ENCODE data around the gene GCH1.

Gene GCH1

GRCh38 chr14:54816450-54816849, 86.2 kb downstream of the GCH1 start:
- TF ChIP-seq CTCF (IDR thresholded peaks at IDR 0.05; ENCODE audit: control insufficient read depth, insufficient read depth, low read depth, low read length, missing control alignments), result no peak
- DNase-seq (ENCODE audit: low read depth), result no peak
- H3K4me3 ChIP-seq (ENCODE audit: control insufficient read depth, low read depth, low read length), result no peak overlapping the region

- no peak for TF ChIP-seq CTCF (IDR thresholded peaks at IDR 0.05; ENCODE audit: control insufficient read depth, insufficient read depth, low read depth, low read length, missing control alignments)
- no peak for DNase-seq (ENCODE audit: low read depth)
- H3K4me3 ChIP-seq (ENCODE audit: control insufficient read depth, low read depth, low read length), result no peak overlapping the region
These were observed 87.1 kb downstream of the GCH1 start for GRCh38 chr14:54815515-54815914.

- no peak for DNase-seq (ENCODE audit: low read depth)
- no peak for TF ChIP-seq CTCF (IDR thresholded peaks at IDR 0.05; ENCODE audit: control insufficient read depth, insufficient read depth, low read depth, low read length, missing control alignments)
- H3K4me3 ChIP-seq (ENCODE audit: control insufficient read depth, low read depth, low read length), result no peak overlapping the region
These were observed 87.6 kb downstream of the GCH1 start for GRCh38 chr14:54815016-54815415.

GRCh38 chr14:54814076-54814475, 88.5 kb downstream of the GCH1 start:
- no peak overlapping the region for H3K4me3 ChIP-seq (ENCODE audit: control insufficient read depth, low read depth, low read length)
- no peak for DNase-seq (ENCODE audit: low read depth)
- peak; percentile 26 for TF ChIP-seq CTCF (IDR thresholded peaks at IDR 0.05; ENCODE audit: control insufficient read depth, insufficient read depth, low read depth, low read length, missing control alignments)

- no peak for TF ChIP-seq CTCF (IDR thresholded peaks at IDR 0.05; ENCODE audit: control insufficient read depth, insufficient read depth, low read depth, low read length, missing control alignments)
- H3K4me3 ChIP-seq (ENCODE audit: control insufficient read depth, low read depth, low read length), result no peak overlapping the region
- no peak for DNase-seq (ENCODE audit: low read depth)
These were observed 89.5 kb downstream of the GCH1 start for GRCh38 chr14:54813081-54813480.

GRCh38 chr14:54812617-54813016, 90.0 kb downstream of the GCH1 start:
- no peak for TF ChIP-seq CTCF (IDR thresholded peaks at IDR 0.05; ENCODE audit: control insufficient read depth, insufficient read depth, low read depth, low read length, missing control alignments)
- no peak overlapping the region for H3K4me3 ChIP-seq (ENCODE audit: control insufficient read depth, low read depth, low read length)

GRCh38 chr14:54809767-54810166, 92.9 kb downstream of the GCH1 start:
- no peak for DNase-seq (ENCODE audit: low read depth)
- H3K4me3 ChIP-seq (ENCODE audit: control insufficient read depth, low read depth, low read length), result no peak overlapping the region
- TF ChIP-seq CTCF (IDR thresholded peaks at IDR 0.05; ENCODE audit: control insufficient read depth, insufficient read depth, low read depth, low read length, missing control alignments), result no peak

More at GRCh38 chr14:54812617-54813016, 90.0 kb downstream of the GCH1 start:
- no peak for DNase-seq (ENCODE audit: low read depth)

Data from AG09309 (cell line).